Measurements from ENCODE around the gene MMP28.

DNA sequence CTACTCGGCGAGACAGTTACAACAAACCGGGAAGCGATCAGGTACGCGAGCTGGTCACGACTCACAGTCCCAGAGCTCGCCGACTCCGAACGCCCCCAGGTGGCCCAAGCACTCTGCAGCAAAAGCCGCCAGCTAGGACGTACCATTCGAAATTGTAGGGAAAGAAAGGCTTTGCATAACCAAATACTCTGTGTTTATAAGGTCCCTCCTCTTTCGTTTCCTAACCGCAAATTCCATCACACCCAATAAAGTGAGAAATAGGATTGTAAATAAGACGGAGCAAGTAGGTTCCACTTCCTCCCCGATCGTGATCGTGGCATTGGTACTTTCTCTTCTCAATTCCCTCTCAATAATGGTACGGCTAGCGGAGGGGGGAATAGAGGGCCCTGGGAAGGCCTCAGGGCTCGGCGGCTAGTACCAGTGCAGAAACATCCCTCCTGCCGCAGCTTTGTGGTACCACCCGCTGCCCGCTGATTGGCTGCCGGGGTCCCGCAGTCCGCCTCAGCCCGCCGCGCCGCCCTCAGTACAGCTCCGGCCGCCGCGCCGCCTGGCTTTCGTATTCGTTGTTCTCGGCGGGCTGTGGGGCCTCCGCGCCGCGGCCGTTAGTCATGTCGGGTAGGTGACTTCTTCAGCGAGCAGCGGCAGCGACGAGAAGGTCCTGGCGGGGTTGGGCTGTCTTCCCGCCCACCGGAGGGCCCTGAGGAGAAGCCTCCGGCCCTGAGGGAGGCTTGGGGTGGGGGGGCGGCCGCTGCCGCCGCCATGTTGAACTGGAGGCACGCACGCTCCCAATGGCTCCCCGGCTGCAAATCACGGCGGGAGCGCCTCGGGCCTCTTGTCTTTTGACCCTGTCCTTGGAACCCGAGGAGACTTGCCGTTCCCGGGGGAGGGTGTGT lies 13.8 kb upstream of the MMP28 start, which contains the start of gene TAF15:
- peak; percentile 48; the same call in 1 of the 2 replicates for TF ChIP-seq MAZ (IDR thresholded peaks at IDR 0.05; ENCODE audit: borderline replicate concordance, low read depth, low read length)
- peak; percentile 100; the same call in 1 of the 2 replicates for TF ChIP-seq CHD1 (IDR thresholded peaks at IDR 0.05; ENCODE audit: low read depth, low read length)
- TF ChIP-seq, protein P1, sequence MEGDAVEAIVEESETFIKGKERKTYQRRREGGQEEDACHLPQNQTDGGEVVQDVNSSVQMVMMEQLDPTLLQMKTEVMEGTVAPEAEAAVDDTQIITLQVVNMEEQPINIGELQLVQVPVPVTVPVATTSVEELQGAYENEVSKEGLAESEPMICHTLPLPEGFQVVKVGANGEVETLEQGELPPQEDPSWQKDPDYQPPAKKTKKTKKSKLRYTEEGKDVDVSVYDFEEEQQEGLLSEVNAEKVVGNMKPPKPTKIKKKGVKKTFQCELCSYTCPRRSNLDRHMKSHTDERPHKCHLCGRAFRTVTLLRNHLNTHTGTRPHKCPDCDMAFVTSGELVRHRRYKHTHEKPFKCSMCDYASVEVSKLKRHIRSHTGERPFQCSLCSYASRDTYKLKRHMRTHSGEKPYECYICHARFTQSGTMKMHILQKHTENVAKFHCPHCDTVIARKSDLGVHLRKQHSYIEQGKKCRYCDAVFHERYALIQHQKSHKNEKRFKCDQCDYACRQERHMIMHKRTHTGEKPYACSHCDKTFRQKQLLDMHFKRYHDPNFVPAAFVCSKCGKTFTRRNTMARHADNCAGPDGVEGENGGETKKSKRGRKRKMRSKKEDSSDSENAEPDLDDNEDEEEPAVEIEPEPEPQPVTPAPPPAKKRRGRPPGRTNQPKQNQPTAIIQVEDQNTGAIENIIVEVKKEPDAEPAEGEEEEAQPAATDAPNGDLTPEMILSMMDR (conservative IDR thresholded peaks at IDR 0.05; ENCODE audit: low read depth, low read length): peak; percentile 76
- peak; percentile 99 for TF ChIP-seq POLR2A (IDR thresholded peaks at IDR 0.05; ENCODE audit: low read depth, low read length)
- TF ChIP-seq RAD21 (IDR thresholded peaks at IDR 0.05; ENCODE audit: low read length): peak; percentile 61
- no peak for TF ChIP-seq RFX5 (IDR thresholded peaks at IDR 0.05; ENCODE audit: low read depth, low read length)
- TF ChIP-seq, protein P2, sequence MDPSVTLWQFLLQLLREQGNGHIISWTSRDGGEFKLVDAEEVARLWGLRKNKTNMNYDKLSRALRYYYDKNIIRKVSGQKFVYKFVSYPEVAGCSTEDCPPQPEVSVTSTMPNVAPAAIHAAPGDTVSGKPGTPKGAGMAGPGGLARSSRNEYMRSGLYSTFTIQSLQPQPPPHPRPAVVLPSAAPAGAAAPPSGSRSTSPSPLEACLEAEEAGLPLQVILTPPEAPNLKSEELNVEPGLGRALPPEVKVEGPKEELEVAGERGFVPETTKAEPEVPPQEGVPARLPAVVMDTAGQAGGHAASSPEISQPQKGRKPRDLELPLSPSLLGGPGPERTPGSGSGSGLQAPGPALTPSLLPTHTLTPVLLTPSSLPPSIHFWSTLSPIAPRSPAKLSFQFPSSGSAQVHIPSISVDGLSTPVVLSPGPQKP (IDR thresholded peaks at IDR 0.05; ENCODE audit: borderline replicate concordance, low read depth, low read length): no peak
- TF ChIP-seq SMC3 (IDR thresholded peaks at IDR 0.05; ENCODE audit: low read depth, low read length): peak; percentile 47
- TF ChIP-seq, protein P3, sequence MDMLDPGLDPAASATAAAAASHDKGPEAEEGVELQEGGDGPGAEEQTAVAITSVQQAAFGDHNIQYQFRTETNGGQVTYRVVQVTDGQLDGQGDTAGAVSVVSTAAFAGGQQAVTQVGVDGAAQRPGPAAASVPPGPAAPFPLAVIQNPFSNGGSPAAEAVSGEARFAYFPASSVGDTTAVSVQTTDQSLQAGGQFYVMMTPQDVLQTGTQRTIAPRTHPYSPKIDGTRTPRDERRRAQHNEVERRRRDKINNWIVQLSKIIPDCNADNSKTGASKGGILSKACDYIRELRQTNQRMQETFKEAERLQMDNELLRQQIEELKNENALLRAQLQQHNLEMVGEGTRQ (IDR thresholded peaks at IDR 0.05; ENCODE audit: low read depth, low read length): no peak
- TF ChIP-seq CEBPB (IDR thresholded peaks at IDR 0.05; ENCODE audit: low read depth, low read length): no peak

All from IMR-90 (cell line).